ENCODE data around the gene ACHE.

The ACHE gene

DNA sequence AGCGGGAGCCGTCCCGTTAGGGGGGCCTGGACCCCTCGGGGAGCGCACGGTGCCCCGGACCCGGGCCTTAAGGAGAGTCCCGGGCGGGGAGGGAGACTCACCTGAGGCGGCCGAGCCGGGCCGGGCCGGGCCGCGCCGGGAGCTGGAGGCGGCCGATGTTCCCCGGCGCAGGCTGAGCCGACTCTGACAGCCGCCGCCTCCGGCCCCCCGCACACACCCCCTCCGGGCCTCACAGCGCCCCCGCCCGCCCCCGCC, at the start of gene ACHE:
ACHE (minus strand) TSS at position 188 of the 255 bp plus-strand sequence. CDS start 1,656 bp downstream, outside the sequence.
- no peaks in the 10 kb centered on the region for H3K9me3 ChIP-seq (ENCODE audit: insufficient read depth, low read length, severe bottlenecking)
- H2AFZ ChIP-seq (ENCODE audit: low read depth, low read length), result no peak within 1 kb of the TSS
- no peak within 1 kb of the TSS for H3K4me2 ChIP-seq (ENCODE audit: insufficient read depth, low read length)
- H4K20me1 ChIP-seq (ENCODE audit: insufficient read depth, low read length), result no peaks in the 10 kb centered on the region
- no peaks in the 10 kb centered on the region for H3K79me2 ChIP-seq (ENCODE audit: insufficient read depth, low read length)
- H3K27me3 ChIP-seq (ENCODE audit: insufficient read depth, low read length, poor library complexity), result peaks cover 9% of the 10 kb centered on the region
- no peak within 1 kb of the TSS for H3K4me3 ChIP-seq (ENCODE audit: low read depth in 1 of 2, low read length in 2 of 2)
- H3K36me3 ChIP-seq (ENCODE audit: insufficient read depth, low read length), result no peaks in the 10 kb centered on the region
- TF ChIP-seq, protein P1, sequence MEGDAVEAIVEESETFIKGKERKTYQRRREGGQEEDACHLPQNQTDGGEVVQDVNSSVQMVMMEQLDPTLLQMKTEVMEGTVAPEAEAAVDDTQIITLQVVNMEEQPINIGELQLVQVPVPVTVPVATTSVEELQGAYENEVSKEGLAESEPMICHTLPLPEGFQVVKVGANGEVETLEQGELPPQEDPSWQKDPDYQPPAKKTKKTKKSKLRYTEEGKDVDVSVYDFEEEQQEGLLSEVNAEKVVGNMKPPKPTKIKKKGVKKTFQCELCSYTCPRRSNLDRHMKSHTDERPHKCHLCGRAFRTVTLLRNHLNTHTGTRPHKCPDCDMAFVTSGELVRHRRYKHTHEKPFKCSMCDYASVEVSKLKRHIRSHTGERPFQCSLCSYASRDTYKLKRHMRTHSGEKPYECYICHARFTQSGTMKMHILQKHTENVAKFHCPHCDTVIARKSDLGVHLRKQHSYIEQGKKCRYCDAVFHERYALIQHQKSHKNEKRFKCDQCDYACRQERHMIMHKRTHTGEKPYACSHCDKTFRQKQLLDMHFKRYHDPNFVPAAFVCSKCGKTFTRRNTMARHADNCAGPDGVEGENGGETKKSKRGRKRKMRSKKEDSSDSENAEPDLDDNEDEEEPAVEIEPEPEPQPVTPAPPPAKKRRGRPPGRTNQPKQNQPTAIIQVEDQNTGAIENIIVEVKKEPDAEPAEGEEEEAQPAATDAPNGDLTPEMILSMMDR (IDR thresholded peaks at IDR 0.05; ENCODE audit: borderline replicate concordance, extremely low read depth, low read length, poor library complexity, severe bottlenecking), result no peak
- no peak for TF ChIP-seq EZH2 (IDR thresholded peaks at IDR 0.05; ENCODE audit: borderline replicate concordance, low read depth, low read length, severe bottlenecking)
- H3K4me1 ChIP-seq (ENCODE audit: insufficient read depth, low read length), result peaks cover 4% of the 10 kb centered on the region
- no peak within 1 kb of the TSS for H3K27ac ChIP-seq (ENCODE audit: low read length)
- H3K9ac ChIP-seq (ENCODE audit: low read depth, low read length), result no peak within 1 kb of the TSS
- ATAC-seq (ENCODE audit: insufficient read depth, low read depth) (no peak), DNase-seq (no peak)

DNA sequence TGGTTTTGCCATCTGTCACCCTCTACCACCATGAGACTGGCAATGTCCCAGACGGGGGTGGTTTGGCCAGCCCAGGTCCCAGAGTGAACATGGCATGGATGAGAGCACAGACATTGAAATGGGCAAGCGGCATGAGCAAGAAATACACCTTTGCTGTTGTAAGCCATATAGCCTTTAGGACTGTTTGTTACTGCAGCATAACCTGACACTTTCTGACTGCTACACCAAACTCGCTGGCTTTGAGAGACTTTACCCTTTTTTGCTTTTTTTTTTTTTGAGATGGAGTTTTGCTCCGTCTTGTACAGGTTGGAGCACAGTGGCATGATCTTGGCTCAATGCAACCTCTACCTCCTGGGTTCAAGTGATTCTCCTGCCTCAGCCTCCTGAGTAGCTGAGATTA, 48.5 kb upstream of the ACHE start:
- no peaks in the 10 kb centered on the region for H3K36me3 ChIP-seq (ENCODE audit: insufficient read depth, low read length)
- H3K9me3 ChIP-seq (ENCODE audit: insufficient read depth, low read length, severe bottlenecking), result no peaks in the 10 kb centered on the region
- H3K27ac ChIP-seq (ENCODE audit: low read length), result no peak overlapping the region
- H3K9ac ChIP-seq (ENCODE audit: low read depth, low read length), result no peak overlapping the region
- ATAC-seq (ENCODE audit: insufficient read depth, low read depth), result no peak
- H3K27me3 ChIP-seq (ENCODE audit: insufficient read depth, low read length, poor library complexity), result no peaks in the 10 kb centered on the region
- no peak for TF ChIP-seq EZH2 (IDR thresholded peaks at IDR 0.05; ENCODE audit: borderline replicate concordance, low read depth, low read length, severe bottlenecking)
- TF ChIP-seq, protein P1 (IDR thresholded peaks at IDR 0.05; ENCODE audit: borderline replicate concordance, extremely low read depth, low read length, poor library complexity, severe bottlenecking), result no peak
- H4K20me1 ChIP-seq (ENCODE audit: insufficient read depth, low read length), result no peaks in the 10 kb centered on the region
- H3K4me2 ChIP-seq (ENCODE audit: insufficient read depth, low read length), result no peak overlapping the region
- H3K4me1 ChIP-seq (ENCODE audit: insufficient read depth, low read length), result no peaks in the 10 kb centered on the region
- no peak overlapping the region for H2AFZ ChIP-seq (ENCODE audit: low read depth, low read length)
- no peaks in the 10 kb centered on the region for H3K79me2 ChIP-seq (ENCODE audit: insufficient read depth, low read length)
- no peak overlapping the region for H3K4me3 ChIP-seq (ENCODE audit: low read depth in 1 of 2, low read length in 2 of 2)
- no peak for DNase-seq

DNA sequence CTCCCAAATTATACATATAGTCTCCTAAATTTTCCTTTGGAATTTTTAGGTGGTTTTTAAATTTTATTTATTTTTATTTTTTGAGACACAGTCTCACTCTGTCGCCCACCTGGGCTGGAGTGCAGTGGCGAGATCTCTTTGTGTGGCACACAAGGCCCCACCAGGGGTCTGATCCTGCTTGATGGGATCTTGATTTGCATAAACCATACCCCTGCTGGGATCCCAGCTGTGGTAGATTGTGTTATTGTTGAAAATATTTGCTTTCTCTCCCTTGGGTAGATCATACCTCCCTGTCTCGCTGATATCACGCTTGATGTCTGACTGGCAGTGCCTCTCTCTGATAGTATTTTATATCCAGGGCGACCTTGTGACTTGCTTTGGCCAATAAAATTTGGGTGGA, 48.0 kb upstream of the ACHE start:
- Histone ChIP-seq H3K27me3 (ENCODE audit: insufficient read depth, low read length, poor library complexity) (no peaks in the 10 kb centered on the region), H3K4me1 (ENCODE audit: insufficient read depth, low read length) (no peaks in the 10 kb centered on the region), H3K9ac (ENCODE audit: low read depth, low read length) (no peak overlapping the region), H3K36me3 (ENCODE audit: insufficient read depth, low read length) (no peaks in the 10 kb centered on the region), H3K9me3 (ENCODE audit: insufficient read depth, low read length, severe bottlenecking) (no peaks in the 10 kb centered on the region), H3K27ac (ENCODE audit: low read length) (no peak overlapping the region), H3K4me2 (ENCODE audit: insufficient read depth, low read length) (no peak overlapping the region), H3K4me3 (ENCODE audit: low read depth in 1 of 2, low read length in 2 of 2) (no peak overlapping the region), H4K20me1 (ENCODE audit: insufficient read depth, low read length) (no peaks in the 10 kb centered on the region), H2AFZ (ENCODE audit: low read depth, low read length) (no peak overlapping the region), H3K79me2 (ENCODE audit: insufficient read depth, low read length) (no peaks in the 10 kb centered on the region)
- DNase-seq (no peak), ATAC-seq (ENCODE audit: insufficient read depth, low read depth) (no peak)
- TF ChIP-seq, protein P1 (IDR thresholded peaks at IDR 0.05; ENCODE audit: borderline replicate concordance, extremely low read depth, low read length, poor library complexity, severe bottlenecking), result no peak
- TF ChIP-seq EZH2 (IDR thresholded peaks at IDR 0.05; ENCODE audit: borderline replicate concordance, low read depth, low read length, severe bottlenecking), result no peak

Data from DND-41 (cell line).